ENCODE data around the gene AUP1. TPM values are rescaled to one million over a fixed set of nuclear protein-coding genes. Genes with fewer than 3 reads are reported as not detected.

AUP1 gene
- total RNA-seq, 1 experiment from 2014 or later = 149 TPM

GRCh38 chr2:74538881-74539339 is 9.4 kb upstream of the AUP1 start:
- no peak for DNase-seq (ENCODE audit: extremely low read depth, low read depth)

DNA sequence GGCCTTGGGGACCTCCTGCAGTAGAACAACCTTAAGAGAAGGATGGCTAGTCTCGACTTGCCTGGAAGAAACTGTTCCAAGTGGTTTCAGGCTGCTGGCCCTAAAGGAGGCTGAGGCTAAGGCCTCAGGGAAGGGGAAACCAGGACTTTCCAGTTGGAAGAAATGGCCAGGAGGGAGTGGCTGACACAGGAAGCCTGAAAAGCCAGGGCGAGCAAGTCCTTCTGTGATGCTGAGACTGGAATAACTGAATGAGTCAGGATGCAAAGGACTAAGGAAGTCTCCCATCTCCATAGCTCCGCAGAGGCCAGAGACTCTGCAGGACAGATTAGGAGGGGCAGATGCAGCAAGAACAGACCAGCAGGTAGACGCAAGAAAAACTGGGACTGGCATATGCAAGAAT is 7.6 kb upstream of the AUP1 start:
- no peak for DNase-seq (ENCODE audit: extremely low read depth, low read depth)

DNA sequence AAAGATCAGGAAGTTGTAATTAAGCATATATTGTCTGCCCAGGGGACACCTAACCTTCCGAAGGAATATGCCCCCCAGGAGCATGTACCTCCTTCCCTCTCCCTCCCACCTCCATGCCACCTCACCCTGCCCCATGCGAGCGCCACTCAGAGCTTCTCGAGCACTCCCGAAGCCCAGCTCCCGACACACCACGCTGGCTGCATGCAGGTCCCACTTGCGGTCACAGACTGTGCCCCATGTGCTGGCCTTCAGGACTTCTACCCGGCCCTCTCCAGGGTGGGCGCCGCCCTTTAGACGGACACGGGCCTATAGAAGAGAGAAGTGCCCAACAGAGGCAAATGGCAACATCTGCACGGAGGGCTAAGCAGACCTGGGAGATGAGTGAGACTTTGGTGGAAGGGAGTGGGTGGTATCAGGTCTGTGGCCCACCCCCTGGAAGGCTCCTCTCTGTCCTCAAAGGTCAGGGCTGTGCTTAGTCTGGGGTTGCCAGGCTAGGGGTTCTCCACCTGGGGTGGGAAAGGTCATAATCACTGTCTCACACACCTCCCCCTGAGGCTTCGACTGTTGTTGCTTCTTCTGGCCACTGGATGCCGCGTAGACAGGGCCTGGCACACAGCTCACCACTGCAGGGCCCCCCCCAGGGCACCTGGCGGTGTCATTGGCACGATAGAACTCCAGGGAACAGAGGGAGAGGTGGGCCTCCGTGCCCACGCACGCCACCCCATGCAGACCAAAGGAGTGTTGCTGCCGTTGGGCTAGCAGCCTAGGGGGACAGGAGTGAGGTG is 6.9 kb upstream of the AUP1 start:
- no peak for DNase-seq (ENCODE audit: extremely low read depth, low read depth)

- DNase-seq (ENCODE audit: extremely low read depth, low read depth) = no peak
Observed at GRCh38 chr2:74535440-74535965, 6.0 kb upstream of the AUP1 start.

GRCh38 chr2:74534411-74534810 is 4.9 kb upstream of the AUP1 start:
- DNase-seq (ENCODE audit: extremely low read depth, low read depth) = no peak

DNA sequence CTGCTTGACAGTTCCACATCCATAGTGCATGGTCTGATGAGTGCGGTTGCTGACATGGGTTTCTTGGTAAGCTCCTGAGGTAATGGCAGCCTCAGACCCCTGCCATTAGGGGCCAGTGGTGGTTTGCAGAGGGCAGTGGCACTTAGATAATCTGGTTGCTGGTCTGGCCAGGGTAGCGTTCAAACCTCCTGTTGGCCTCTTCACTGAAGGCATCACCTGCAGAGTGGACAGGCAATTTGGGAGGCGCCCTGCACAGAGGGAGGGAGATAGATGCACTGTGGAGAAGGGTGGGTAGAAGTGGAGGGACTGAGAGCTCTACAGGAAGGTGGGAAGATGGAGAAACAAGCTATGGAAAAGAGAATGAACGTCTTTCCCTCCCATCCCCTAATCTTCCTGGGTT is 4.0 kb upstream of the AUP1 start:
- no peak for DNase-seq (ENCODE audit: extremely low read depth, low read depth)

DNA sequence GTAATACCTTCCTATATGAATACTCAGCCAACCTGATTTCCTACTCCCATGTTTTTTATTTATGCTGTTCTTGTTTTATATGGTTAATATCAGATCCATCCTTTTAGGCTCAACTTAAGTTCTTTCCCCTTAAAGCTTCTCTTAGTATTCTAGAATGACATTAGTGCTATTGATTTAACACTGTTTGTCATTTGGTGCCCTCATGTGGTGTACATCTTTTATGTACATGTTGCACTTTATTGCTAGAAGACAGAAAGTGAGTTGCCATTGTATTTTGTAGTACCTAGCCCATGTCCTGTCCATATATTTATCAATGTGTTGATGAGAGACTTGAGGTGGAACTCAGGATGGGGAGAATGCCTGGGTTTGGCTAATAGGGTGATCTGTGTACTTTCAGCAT is 2.7 kb upstream of the AUP1 start:
- DNase-seq (ENCODE audit: extremely low read depth, low read depth) = peak; percentile 54

DNA sequence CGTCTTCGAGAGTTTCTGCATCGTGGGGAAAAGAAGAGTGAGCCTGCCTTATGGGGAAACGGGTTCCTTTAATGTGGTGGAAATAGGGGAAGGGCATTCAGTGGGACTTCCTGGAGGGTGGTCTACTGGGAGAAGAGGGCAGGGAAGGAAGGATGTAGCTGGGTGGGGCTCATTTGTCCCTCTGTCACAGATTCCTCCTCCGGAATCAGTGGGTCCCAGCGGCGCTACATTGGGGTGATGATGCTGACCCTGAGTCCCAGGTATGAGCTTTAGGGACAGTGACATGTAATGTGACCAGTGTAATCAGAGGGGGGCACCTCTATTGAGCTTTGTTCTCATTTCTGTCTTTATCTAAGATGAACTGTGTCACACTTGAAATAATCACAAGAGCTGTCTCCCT is 2.2 kb upstream of the AUP1 start:
- no peak for DNase-seq (ENCODE audit: extremely low read depth, low read depth)

DNA sequence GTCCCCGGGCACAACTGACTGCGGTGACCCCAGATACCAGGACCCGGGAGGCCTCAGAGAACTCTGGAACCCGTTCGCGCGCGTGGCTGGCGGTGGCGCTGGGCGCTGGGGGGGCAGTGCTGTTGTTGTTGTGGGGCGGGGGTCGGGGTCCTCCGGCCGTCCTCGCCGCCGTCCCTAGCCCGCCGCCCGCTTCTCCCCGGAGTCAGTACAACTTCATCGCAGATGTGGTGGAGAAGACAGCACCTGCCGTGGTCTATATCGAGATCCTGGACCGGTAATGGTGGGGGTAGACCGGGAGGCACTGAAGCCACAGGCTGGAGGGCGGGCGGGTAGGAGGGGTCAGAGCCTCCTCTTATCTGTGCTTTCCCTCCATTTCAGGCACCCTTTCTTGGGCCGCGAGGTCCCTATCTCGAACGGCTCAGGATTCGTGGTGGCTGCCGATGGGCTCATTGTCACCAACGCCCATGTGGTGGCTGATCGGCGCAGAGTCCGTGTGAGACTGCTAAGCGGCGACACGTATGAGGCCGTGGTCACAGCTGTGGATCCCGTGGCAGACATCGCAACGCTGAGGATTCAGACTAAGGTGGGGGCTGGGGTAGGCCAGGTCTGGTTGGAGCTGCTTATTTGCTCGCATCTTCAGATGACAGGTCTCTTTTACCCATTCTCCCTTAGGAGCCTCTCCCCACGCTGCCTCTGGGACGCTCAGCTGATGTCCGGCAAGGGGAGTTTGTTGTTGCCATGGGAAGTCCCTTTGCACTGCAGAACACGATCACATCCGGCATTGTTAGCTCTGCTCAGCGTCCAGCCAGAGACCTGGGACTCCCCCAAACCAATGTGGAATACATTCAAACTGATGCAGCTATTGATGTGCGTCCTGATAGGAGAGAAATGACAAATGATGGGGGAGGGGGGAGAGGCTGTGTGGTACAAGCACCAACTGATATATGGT is 1.0 kb upstream of the AUP1 start:
- DNase-seq (ENCODE audit: extremely low read depth, low read depth) = no peak

DNA sequence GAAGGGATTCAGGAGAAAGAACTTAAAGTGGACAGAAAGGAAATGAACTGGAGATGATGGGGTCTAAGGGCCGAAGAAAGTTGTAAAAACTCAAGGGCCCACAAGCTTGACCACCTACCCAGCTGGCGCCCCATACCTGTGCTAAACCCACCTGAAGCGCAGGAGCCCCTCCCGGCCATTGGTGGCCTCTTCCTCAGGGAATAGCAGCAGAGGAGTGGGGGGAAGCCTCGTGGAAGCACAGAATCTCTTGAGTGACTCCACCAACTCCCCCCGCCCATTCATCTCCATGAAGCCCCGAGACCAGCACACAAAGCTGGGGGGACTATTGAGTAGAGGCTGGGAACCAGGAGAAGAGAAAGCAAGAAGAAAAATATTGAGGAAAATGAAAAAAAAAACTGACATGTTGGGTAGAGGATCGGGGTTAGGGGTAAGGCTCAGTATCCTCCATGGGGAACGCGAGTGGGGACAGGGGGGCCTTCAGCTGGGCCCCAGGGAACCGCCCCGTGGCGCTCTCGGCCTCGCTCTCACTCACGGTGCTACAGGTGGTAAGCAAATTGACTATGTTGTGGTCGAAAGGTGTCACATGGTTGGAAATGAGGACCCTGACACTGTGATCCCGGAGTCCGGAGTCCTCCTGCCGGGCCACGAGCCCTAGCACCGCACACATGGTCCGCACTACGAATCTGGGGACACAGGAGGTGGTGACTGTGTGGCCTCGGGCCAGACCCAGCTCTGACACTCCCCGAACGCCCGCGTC is 728 bp downstream of the AUP1 start:
- DNase-seq (ENCODE audit: extremely low read depth, low read depth) = no peak

- DNase-seq (ENCODE audit: extremely low read depth, low read depth) = no peak
Observed at GRCh38 chr2:74527741-74528140, 1.8 kb downstream of the AUP1 start.

DNA sequence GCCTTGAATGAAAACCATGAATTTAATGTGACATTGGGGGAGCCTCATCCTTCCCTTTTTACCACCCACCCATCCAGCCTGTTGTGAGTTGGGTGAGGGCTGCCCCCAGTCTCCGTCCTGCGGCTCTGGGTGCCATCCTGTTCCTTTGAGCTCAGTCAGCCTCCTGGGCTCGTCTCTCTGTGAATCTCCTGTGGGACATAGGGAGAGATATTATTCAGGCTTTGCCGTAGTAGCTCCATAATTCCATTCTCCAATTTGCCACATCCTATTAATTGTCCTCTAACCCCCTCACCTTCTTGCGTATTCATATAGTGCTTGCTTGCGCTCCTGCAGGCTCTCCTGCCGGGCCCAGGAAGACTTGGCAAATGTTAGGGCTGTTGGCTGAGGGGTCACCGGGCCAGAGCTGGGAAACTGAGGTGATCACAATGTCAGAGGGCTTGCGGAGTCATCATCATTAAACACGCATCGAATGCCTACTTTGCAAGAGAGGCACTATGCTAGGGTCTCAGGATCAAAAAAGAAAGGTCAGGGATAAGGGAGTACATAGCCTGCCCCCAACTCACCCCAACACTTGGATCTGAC is 2.8 kb downstream of the AUP1 start:
- no peak for DNase-seq (ENCODE audit: extremely low read depth, low read depth)

GRCh38 chr2:74525717-74526648 is 3.5 kb downstream of the AUP1 start, which contains the start of gene DQX1:
Gene DQX1 (minus strand): TSS chr2:74526231. CDS start chr2:74525729, 502 bp downstream.
- no peak for DNase-seq (ENCODE audit: extremely low read depth, low read depth)

DNA sequence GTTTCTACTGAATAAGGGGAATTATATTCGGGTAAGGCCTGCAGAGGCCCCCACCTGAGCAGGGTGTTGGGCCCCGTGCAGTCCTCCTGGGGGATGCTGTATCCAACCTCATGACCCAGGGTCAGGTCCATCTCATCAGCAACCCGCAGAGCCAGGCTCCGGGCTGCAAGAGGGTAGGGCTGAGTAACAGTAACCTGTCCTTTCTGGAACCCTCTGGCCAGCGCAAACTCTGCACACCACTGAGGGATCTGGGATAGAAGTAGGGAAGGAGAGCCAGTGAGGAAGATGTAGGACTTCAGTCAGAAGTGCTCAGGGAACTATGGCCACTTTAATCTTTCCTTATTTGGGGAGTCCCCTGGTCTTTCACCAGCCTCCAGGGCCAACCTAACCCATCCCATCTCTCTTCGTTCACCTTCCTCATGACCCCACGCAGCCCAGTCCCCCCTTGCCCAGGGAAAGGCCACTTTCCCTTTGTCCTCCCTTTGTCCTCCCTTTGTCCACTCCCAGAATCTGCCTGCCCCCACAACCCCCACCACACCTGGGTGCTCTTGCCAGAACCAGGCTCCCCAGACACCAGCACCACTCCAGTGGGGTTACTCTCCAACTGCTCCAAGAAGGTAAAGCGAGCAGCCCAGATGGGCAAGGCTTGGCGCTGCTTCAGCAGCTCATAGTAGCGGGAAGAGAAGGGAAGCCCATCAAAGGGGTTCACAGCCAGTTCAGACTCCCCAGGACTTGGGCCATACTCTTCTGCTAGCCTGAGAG is 4.4 kb downstream of the AUP1 start:
- no peak for DNase-seq (ENCODE audit: extremely low read depth, low read depth)

DNA sequence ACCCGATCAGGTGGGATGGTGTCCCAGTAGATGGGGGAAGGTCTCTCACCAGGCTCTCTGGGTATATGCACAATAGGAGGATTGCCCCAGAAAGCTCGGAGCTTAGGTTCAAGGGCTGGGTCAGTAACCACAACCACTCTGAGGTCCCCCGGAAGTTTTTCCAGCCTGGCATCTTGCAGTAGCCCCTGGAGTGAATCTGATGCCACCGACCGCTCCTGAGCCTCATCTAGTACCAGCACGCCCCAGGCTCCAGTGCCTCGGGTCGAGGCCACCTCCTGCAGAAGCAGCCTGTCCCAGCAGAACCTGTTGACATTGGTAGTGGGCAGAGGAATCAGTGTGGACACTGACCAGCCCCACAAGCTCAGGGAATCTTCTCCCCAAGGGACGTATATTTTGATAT is 5.5 kb downstream of the AUP1 start:
- DNase-seq (ENCODE audit: extremely low read depth, low read depth) = no peak

- DNase-seq (ENCODE audit: extremely low read depth, low read depth) = no peak
Observed at GRCh38 chr2:74522516-74522915, 7.0 kb downstream of the AUP1 start.

- DNase-seq (ENCODE audit: extremely low read depth, low read depth) = no peak
Observed at GRCh38 chr2:74516650-74517049, 12.9 kb downstream of the AUP1 start.

DNA sequence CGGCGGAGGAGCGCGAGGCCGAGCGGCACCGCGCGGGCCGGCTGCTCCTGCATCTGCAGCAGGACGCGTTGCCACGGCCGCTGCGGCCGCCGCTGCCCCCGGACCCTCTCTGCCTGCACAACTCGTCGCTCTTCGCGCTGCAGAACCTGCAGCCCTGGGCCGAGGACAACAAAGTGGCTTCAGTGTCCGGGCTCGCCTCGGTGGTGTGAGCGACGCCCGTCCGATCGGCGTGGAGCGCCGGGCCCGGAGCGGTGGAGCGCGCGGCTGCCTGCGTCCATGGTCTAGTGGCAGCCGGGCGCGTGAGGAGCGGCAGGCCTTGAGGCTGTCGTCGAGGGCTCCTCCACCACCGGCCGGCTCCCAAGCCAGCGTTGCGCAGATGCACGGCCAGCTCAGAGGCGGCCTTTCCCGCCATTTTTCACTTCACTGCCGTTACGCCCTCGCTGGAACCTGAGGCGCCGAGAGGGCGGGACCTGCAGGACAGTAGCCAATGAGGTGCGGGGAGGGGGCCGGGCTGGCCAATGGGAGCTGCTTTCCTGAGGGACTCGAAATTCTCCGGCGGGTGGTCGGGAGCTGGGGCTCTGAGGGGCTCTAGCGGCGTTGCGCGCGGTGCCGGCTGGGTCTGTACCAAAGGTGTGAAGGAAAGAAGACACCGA is 13.4 kb downstream of the AUP1 start:
- DNase-seq (ENCODE audit: extremely low read depth, low read depth) = no peak

All from NCI-H460 (cell line).